Parathyroid adenoma (tissue), 2 donors: ENCODE measurements around the gene SMARCA1.

Experiments used
- H2AFZ ChIP-seq: fragments of 300-600 bp; sonication (generic); one replicate; pipeline ENCODE4 v1.7.0; 2017; ENCODE audit warnings: antibody characterized with exemption, mild to moderate bottlenecking
- H3K27ac ChIP-seq: fragments of 300-600 bp; sonication (generic); one replicate; pipeline ENCODE4 v1.7.0; 2017
- H3K27me3 ChIP-seq: fragments of 300-600 bp; sonication (generic); one replicate; pipeline ENCODE4 v1.7.0; 2017; ENCODE audit warnings: low read length; ENCODE audit not compliant: control insufficient read depth, insufficient read depth
- H3K36me3 ChIP-seq: fragments of 300-600 bp; sonication (generic); one replicate; pipeline ENCODE4 v1.7.0; 2017; ENCODE audit warnings: low read length; ENCODE audit not compliant: control insufficient read depth, insufficient read depth
- H3K4me1 ChIP-seq: fragments of 300-600 bp; sonication (generic); one replicate; pipeline ENCODE4 v1.7.0; 2017; ENCODE audit warnings: control low read depth
- H3K4me2 ChIP-seq: fragments of 300-600 bp; sonication (generic); one replicate; pipeline ENCODE4 v1.7.0; 2017; ENCODE audit warnings: low read length
- H3K4me3 ChIP-seq: fragments of 300-600 bp; sonication (generic); one replicate; pipeline ENCODE4 v1.7.0; 2017; ENCODE audit warnings: low read depth, low read length
- H3K79me2 ChIP-seq: fragments of 300-600 bp; sonication (generic); one replicate; pipeline ENCODE4 v1.7.0; 2017; ENCODE audit warnings: control low read depth
- H3K9ac ChIP-seq: fragments of 300-600 bp; sonication (generic); one replicate; pipeline ENCODE4 v1.7.0; 2017; ENCODE audit warnings: mild to moderate bottlenecking
- H3K9me3 ChIP-seq: fragments of 300-600 bp; sonication (generic); one replicate; pipeline ENCODE4 v1.7.0; 2017; ENCODE audit warnings: low read length; ENCODE audit not compliant: control insufficient read depth
- TF ChIP-seq, protein P1 (sequence below): fragments of 300-600 bp; sonication (generic); IDR thresholded peaks from one replicate; pipeline ENCODE4 v1.7.0; 2017; ENCODE audit warnings: antibody characterized with exemption, mild to moderate bottlenecking
- donor health status: primary hyperparathyroidism.

Gene SMARCA1

GRCh38 chrX:129544780-129545179 lies 21.5 kb upstream of the SMARCA1 start:
- Histone ChIP-seq H3K4me2 (peak overlapping the region; percentile 44), H3K79me2 (no peaks in the 10 kb centered on the region), H3K27me3 (no peaks in the 10 kb centered on the region), H3K4me1 (peaks cover 9% of the 10 kb centered on the region), H3K36me3 (no peaks in the 10 kb centered on the region), H3K9ac (no peak overlapping the region), H3K27ac (peak overlapping the region; percentile 71), H3K4me3 (no peak overlapping the region), H3K9me3 (no peaks in the 10 kb centered on the region), H2AFZ (no peak overlapping the region)
- TF ChIP-seq, protein P1, sequence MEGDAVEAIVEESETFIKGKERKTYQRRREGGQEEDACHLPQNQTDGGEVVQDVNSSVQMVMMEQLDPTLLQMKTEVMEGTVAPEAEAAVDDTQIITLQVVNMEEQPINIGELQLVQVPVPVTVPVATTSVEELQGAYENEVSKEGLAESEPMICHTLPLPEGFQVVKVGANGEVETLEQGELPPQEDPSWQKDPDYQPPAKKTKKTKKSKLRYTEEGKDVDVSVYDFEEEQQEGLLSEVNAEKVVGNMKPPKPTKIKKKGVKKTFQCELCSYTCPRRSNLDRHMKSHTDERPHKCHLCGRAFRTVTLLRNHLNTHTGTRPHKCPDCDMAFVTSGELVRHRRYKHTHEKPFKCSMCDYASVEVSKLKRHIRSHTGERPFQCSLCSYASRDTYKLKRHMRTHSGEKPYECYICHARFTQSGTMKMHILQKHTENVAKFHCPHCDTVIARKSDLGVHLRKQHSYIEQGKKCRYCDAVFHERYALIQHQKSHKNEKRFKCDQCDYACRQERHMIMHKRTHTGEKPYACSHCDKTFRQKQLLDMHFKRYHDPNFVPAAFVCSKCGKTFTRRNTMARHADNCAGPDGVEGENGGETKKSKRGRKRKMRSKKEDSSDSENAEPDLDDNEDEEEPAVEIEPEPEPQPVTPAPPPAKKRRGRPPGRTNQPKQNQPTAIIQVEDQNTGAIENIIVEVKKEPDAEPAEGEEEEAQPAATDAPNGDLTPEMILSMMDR: no peak

DNA sequence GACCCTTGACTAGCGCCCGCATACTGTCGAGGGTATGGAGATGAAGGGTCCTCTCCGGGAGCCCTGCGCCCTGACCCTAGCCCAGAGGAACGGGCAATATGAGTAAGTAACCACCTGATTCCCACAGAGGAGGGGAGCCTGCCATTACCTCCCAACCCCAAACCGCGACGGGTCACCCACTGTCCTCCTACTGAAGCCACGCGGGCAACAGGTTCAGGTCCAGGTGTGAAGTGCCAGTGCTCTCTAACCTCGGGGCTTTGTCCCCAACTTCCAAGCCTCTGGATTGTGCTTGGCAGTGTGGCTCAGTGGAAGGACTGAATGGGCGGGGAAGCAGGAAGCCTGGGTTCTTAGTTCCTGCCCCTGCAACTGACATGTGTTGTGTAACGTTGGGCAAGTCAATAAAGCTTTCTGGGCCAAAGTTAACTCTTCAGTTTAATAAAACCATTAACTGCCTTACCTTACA lies 17.5 kb upstream of the SMARCA1 start:
- H3K4me1 ChIP-seq: peaks cover 3% of the 10 kb centered on the region
- H3K4me2 ChIP-seq: peak overlapping the region; percentile 36
- H3K9ac ChIP-seq: no peak overlapping the region
- no peaks in the 10 kb centered on the region for H3K36me3 ChIP-seq
- TF ChIP-seq, protein P1: no peak
- H3K9me3 ChIP-seq: no peaks in the 10 kb centered on the region
- peak overlapping the region; percentile 56 for H2AFZ ChIP-seq
- H3K27me3 ChIP-seq: no peaks in the 10 kb centered on the region
- H3K79me2 ChIP-seq: no peaks in the 10 kb centered on the region
- peak overlapping the region; percentile 81 for H3K27ac ChIP-seq
- peak overlapping the region; percentile 55 for H3K4me3 ChIP-seq

- no peaks in the 10 kb centered on the region for H3K9me3 ChIP-seq
- TF ChIP-seq, protein P1: peak; percentile 78
- peak within 1 kb of the TSS; percentile 36 for H3K4me2 ChIP-seq
- peak within 1 kb of the TSS; percentile 81 for H3K27ac ChIP-seq
- H3K27me3 ChIP-seq: no peaks in the 10 kb centered on the region
- H3K4me3 ChIP-seq: peak within 1 kb of the TSS; percentile 55
- peak within 1 kb of the TSS; percentile 61 for H3K9ac ChIP-seq
- H2AFZ ChIP-seq: peak within 1 kb of the TSS; percentile 88
- peaks cover 3% of the 10 kb centered on the region for H3K4me1 ChIP-seq
- H3K79me2 ChIP-seq: no peaks in the 10 kb centered on the region
- H3K36me3 ChIP-seq: no peaks in the 10 kb centered on the region
These were observed 16.9 kb upstream of the SMARCA1 start, which contains the start of gene OCRL for GRCh38 chrX:129540068-129540653. TSS of gene OCRL (plus strand) at chrX:129540259. CDS start at chrX:129540440, 181 bp downstream.

GRCh38 chrX:129534816-129535578 lies 11.7 kb upstream of the SMARCA1 start:
- Histone ChIP-seq H3K36me3 (no peaks in the 10 kb centered on the region), H2AFZ (peak overlapping the region; percentile 38)
- TF ChIP-seq, protein P1: no peak

More at GRCh38 chrX:129534816-129535578, 11.7 kb upstream of the SMARCA1 start:
- H3K79me2 ChIP-seq: no peaks in the 10 kb centered on the region
- no peak overlapping the region for H3K4me2 ChIP-seq
- H3K27ac ChIP-seq: peak overlapping the region; percentile 24
- no peaks in the 10 kb centered on the region for H3K9me3 ChIP-seq
- H3K4me1 ChIP-seq: no peaks in the 10 kb centered on the region
- no peak overlapping the region for H3K9ac ChIP-seq
- H3K27me3 ChIP-seq: no peaks in the 10 kb centered on the region
- no peak overlapping the region for H3K4me3 ChIP-seq
